Thoracic aorta (tissue), 2 donors: Measurements from ENCODE around the gene FRMD5. TPM values are rescaled to one million over a fixed set of nuclear protein-coding genes. Genes with fewer than 3 reads are reported as not detected.

Experiments
- ATAC-seq: fragments of 150-250 bp; one replicate; pipeline ENCODE4 v1.8.0; 2017; ENCODE audit warnings: low read depth; ENCODE audit not compliant: insufficient number of reproducible peaks, low FRiP score
- DNase-seq: peaks from one replicate; pipeline ENCODE4 v3.0.0-alpha.2; 2020; ENCODE audit warnings: low spot score
- H3K27ac ChIP-seq, 2 donors: fragments of 200-600 bp; sonication (generic); 1 replicate in 1 of 2; 2 replicates in 1 of 2; pipeline ENCODE4 v1.5.1; 2016; ENCODE audit warnings: mild to moderate bottlenecking in 2 of 2, moderate library complexity in 2 of 2
- H3K27me3 ChIP-seq: fragments of 200-600 bp; sonication (generic); replicated peaks from 2 replicates; pipeline ENCODE4 v1.6.0; 2016; ENCODE audit warnings: mild to moderate bottlenecking; ENCODE audit not compliant: insufficient read depth
- H3K36me3 ChIP-seq: fragments of 200-600 bp; sonication (generic); one replicate; pipeline ENCODE4 v1.5.1; 2016
- H3K4me1 ChIP-seq, 2 donors: fragments of 200-600 bp; sonication (generic); 1 replicate in 1 of 2; 2 replicates in 1 of 2; pipeline versions ENCODE4 v1.5.1 to v1.6.0; 2016; ENCODE audit warnings: low read depth in 2 of 2, mild to moderate bottlenecking in 1 of 2; ENCODE audit not compliant: control insufficient read depth in 1 of 2
- H3K4me3 ChIP-seq: fragments of 200-600 bp; sonication (generic); 2 replicates; pipeline ENCODE4 v1.5.1; 2016; ENCODE audit warnings: mild to moderate bottlenecking
- H3K9me3 ChIP-seq: fragments of 200-600 bp; sonication (generic); 2 replicates; pipeline ENCODE4 v1.5.1; 2016
- CTCF ChIP-seq: fragments of 200-600 bp; sonication (generic); IDR thresholded peaks from one replicate; pipeline ENCODE4 v1.5.1; 2019; ENCODE audit warnings: antibody characterized with exemption
- total RNA-seq, 2 donors: library from RNA; depleted of rRNA; stranded (reverse); fragments of >200 nt; gene quantifications; one replicate each; pipeline versions ENCODE4 v1.1.0 to v1.2.3, GENCODE V29; 2016

The FRMD5 gene
- total RNA-seq, 2 donors from 2014 or later, result 0.27 TPM; not detected in 1

GRCh38 chr15:44153352-44153751, 41.7 kb downstream of the FRMD5 start:
- no peaks in the 10 kb centered on the region for H3K27me3 ChIP-seq
- DNase-seq (no peak), ATAC-seq (no peak)
- H3K9me3 ChIP-seq, result no peaks in the 10 kb centered on the region
- H3K36me3 ChIP-seq, result no peaks in the 10 kb centered on the region
- H3K4me3 ChIP-seq, result no peak overlapping the region
- TF ChIP-seq CTCF, result no peak
- H3K4me1 ChIP-seq, result no peaks in the 10 kb centered on the region
- no peak overlapping the region for H3K27ac ChIP-seq

GRCh38 chr15:44149224-44149623, 45.8 kb downstream of the FRMD5 start:
- Histone ChIP-seq H3K4me1 (no peaks in the 10 kb centered on the region), H3K4me3 (no peak overlapping the region), H3K27me3 (no peaks in the 10 kb centered on the region), H3K9me3 (no peaks in the 10 kb centered on the region), H3K27ac (no peak overlapping the region), H3K36me3 (no peaks in the 10 kb centered on the region)
- ATAC-seq (no peak), DNase-seq (no peak)
- no peak for TF ChIP-seq CTCF

GRCh38 chr15:44148580-44148979, 46.5 kb downstream of the FRMD5 start:
- Histone ChIP-seq H3K36me3 (no peaks in the 10 kb centered on the region), H3K27ac (no peak overlapping the region), H3K4me1 (no peaks in the 10 kb centered on the region), H3K4me3 (no peak overlapping the region), H3K27me3 (no peaks in the 10 kb centered on the region), H3K9me3 (no peaks in the 10 kb centered on the region)
- ATAC-seq (no peak), DNase-seq (no peak)
- TF ChIP-seq CTCF, result no peak

GRCh38 chr15:44147636-44148035, 47.4 kb downstream of the FRMD5 start:
- H3K4me1 ChIP-seq, result no peaks in the 10 kb centered on the region
- H3K27me3 ChIP-seq, result no peaks in the 10 kb centered on the region
- no peak overlapping the region for H3K4me3 ChIP-seq
- TF ChIP-seq CTCF, result no peak
- no peak for DNase-seq
- H3K27ac ChIP-seq, result no peak overlapping the region
- H3K9me3 ChIP-seq, result no peaks in the 10 kb centered on the region
- no peaks in the 10 kb centered on the region for H3K36me3 ChIP-seq
- no peak for ATAC-seq

GRCh38 chr15:44145495-44145894, 49.6 kb downstream of the FRMD5 start:
- Histone ChIP-seq H3K4me1 (no peaks in the 10 kb centered on the region), H3K4me3 (no peak overlapping the region), H3K27me3 (no peaks in the 10 kb centered on the region), H3K9me3 (no peaks in the 10 kb centered on the region), H3K36me3 (no peaks in the 10 kb centered on the region), H3K27ac (no peak overlapping the region)
- TF ChIP-seq CTCF, result no peak
- DNase-seq (no peak), ATAC-seq (no peak)
